Ishikawa (cell line): ENCODE results near the gene GTPBP1.

Experiments used
- CEBPB ChIP-seq: IDR thresholded peaks from 2 replicates; pipeline ENCODE4 v1.6.1; 2012
- EGR1 ChIP-seq: IDR thresholded peaks from 2 replicates; pipeline ENCODE4 v1.6.1; 2012
- EP300 ChIP-seq: IDR thresholded peaks from 2 replicates; pipeline ENCODE4 v1.6.1; 2012; ENCODE audit warnings: borderline replicate concordance
- MAX ChIP-seq: IDR thresholded peaks from 2 replicates; pipeline ENCODE4 v1.6.1; 2012
- NFIC ChIP-seq: IDR thresholded peaks from 2 replicates; pipeline ENCODE4 v1.6.1; 2012
- RAD21 ChIP-seq: IDR thresholded peaks from 2 replicates; pipeline ENCODE4 v1.6.1; 2012; ENCODE audit warnings: low read depth
- REST ChIP-seq: IDR thresholded peaks from 2 replicates; pipeline ENCODE4 v1.6.1; 2012; ENCODE audit warnings: low read depth, mild to moderate bottlenecking
- TAF1 ChIP-seq: IDR thresholded peaks from 2 replicates; pipeline ENCODE4 v1.6.1; 2012; ENCODE audit warnings: low read depth, mild to moderate bottlenecking
- USF1 ChIP-seq: IDR thresholded peaks from 2 replicates; pipeline ENCODE4 v1.6.1; 2012
- YY1 ChIP-seq: IDR thresholded peaks from 2 replicates; pipeline ENCODE4 v1.6.1; 2012; ENCODE audit warnings: low read depth
- ZBTB7A ChIP-seq: IDR thresholded peaks from 2 replicates; pipeline ENCODE4 v1.6.1; 2012; ENCODE audit warnings: low read depth

GRCh38 chr22:38674888-38675287 is 30.9 kb upstream of the GTPBP1 start:
- TF ChIP-seq REST (no peak), EP300 (no peak), ZBTB7A (no peak), EGR1 (no peak), USF1 (no peak), TAF1 (no peak), MAX (no peak), NFIC (no peak), RAD21 (no peak), YY1 (no peak), CEBPB (no peak)
